GM23248 (cell line): Measurements from ENCODE around the gene MRPL49. TPM values are rescaled to one million over a fixed set of nuclear protein-coding genes. Genes with fewer than 3 reads are reported as not detected.

Experiments used
- DNase-seq: peaks from one replicate; pipeline ENCODE4 v3.0.0-alpha.2; 2015
- H2AFZ ChIP-seq: fragments of 200-600 bp; sonication (generic); 2 replicates; pipeline ENCODE4 v1.6.1; 2016; ENCODE audit warnings: antibody characterized with exemption
- H3F3A ChIP-seq: fragments of 200-600 bp; sonication (generic); 2 replicates; pipeline ENCODE4 v1.6.1; 2016; ENCODE audit warnings: mild to moderate bottlenecking, antibody characterized with exemption, mixed run types; ENCODE audit not compliant: insufficient read depth
- H3K27ac ChIP-seq: fragments of 200-600 bp; sonication (generic); 2 replicates; pipeline ENCODE4 v1.5.1; 2016; ENCODE audit warnings: mild to moderate bottlenecking
- H3K27me3 ChIP-seq: fragments of 200-600 bp; sonication (generic); replicated peaks from 2 replicates; pipeline ENCODE4 v1.6.1; 2016; ENCODE audit warnings: mild to moderate bottlenecking; ENCODE audit not compliant: insufficient read depth
- H3K36me3 ChIP-seq: fragments of 200-600 bp; sonication (generic); 2 replicates; pipeline ENCODE4 v1.6.1; 2016; ENCODE audit warnings: low read depth, mild to moderate bottlenecking
- H3K4me1 ChIP-seq: fragments of 200-600 bp; sonication (generic); 2 replicates; pipeline ENCODE4 v1.6.1; 2016; ENCODE audit warnings: mild to moderate bottlenecking; ENCODE audit not compliant: insufficient read depth
- H3K4me2 ChIP-seq: fragments of 200-600 bp; sonication (generic); one replicate; pipeline ENCODE4 v1.6.1; 2016; ENCODE audit warnings: mild to moderate bottlenecking; ENCODE audit not compliant: unreplicated experiment
- H3K4me3 ChIP-seq: fragments of 200-600 bp; sonication (generic); 2 replicates; pipeline ENCODE4 v1.5.1; 2016; ENCODE audit warnings: mild to moderate bottlenecking
- H3K79me2 ChIP-seq: fragments of 200-600 bp; sonication (generic); 2 replicates; pipeline ENCODE4 v1.6.1; 2016; ENCODE audit warnings: mild to moderate bottlenecking; ENCODE audit not compliant: insufficient read depth
- H3K9ac ChIP-seq: fragments of 200-600 bp; sonication (generic); 2 replicates; pipeline ENCODE4 v1.6.1; 2016; ENCODE audit warnings: mild to moderate bottlenecking
- H3K9me2 ChIP-seq: fragments of 200-600 bp; sonication (generic); 2 replicates; pipeline ENCODE4 v1.6.1; 2016; ENCODE audit warnings: mixed run types, mild to moderate bottlenecking, moderate library complexity; ENCODE audit not compliant: insufficient read depth
- H3K9me3 ChIP-seq: fragments of 200-600 bp; sonication (generic); one replicate; pipeline ENCODE4 v1.6.1; 2017; ENCODE audit warnings: low read depth
- H4K20me1 ChIP-seq: fragments of 200-600 bp; sonication (generic); 2 replicates; pipeline ENCODE4 v1.6.0; 2016; ENCODE audit not compliant: insufficient read depth
- EZH2 ChIP-seq: fragments of 200-600 bp; sonication (generic); IDR thresholded peaks from 2 replicates; pipeline ENCODE4 v1.6.1; 2018; ENCODE audit warnings: antibody characterized with exemption, mild to moderate bottlenecking; ENCODE audit not compliant: insufficient read depth, poor library complexity, severe bottlenecking
- EZH2phosphoT487 ChIP-seq: fragments of 200-600 bp; sonication (generic); IDR thresholded peaks from 2 replicates; pipeline ENCODE4 v1.6.1; 2018; ENCODE audit warnings: antibody characterized with exemption, moderate library complexity, mild to moderate bottlenecking, low read depth; ENCODE audit not compliant: insufficient read depth
- WGBS, 2 experiments: methylation state at CpG; one replicate each; pipeline ENCODE4 v1.1.6; 2015 to 2017; ENCODE audit warnings: low lambda C conversion rate in 2 of 2, low coverage in 1 of 2; ENCODE audit errors: missing lambda C conversion rate in 2 of 2; 5-methylcytosine and 5-hydroxymethylcytosine counted together
- in situ Hi-C: fragments of 300-500 bp; cut with MboI; formaldehyde crosslinking; loops from 2 replicates; pipeline ENCODE4 v1.15.0; 2020
- polyA plus RNA-seq: library from polyadenylated mRNA; unstranded; fragments of >200 nt; fragmentation: Nextera tagmentation; extraction: Ambion mirVana; gene quantifications from 2 replicates; pipeline ENCODE4 v1.2.1, GENCODE V29; 2016
- total RNA-seq: library from RNA; depleted of rRNA; stranded (reverse); fragments of >200 nt; shearing (Covaris generic); gene quantifications from 2 replicates; pipeline ENCODE4 v1.2.3, GENCODE V29; 2014; rRNA removed

MRPL49 gene
- total RNA-seq (65.6 and 78.4 TPM in 2 replicates), polyA plus RNA-seq (48.6 and 53.3 TPM in 2 replicates)

GRCh38 chr11:65121865-65122696 lies at the start of gene MRPL49, which contains the start of gene FAU:
Gene MRPL49 (plus strand): TSS chr11:65122321. CDS start chr11:65122347, 26 bp downstream.
Gene FAU (minus strand): TSS chr11:65122134. CDS start chr11:65121813, 321 bp downstream.
- peaks cover 37% of the 10 kb centered on the region for H3K36me3 ChIP-seq
- no peaks in the 10 kb centered on the region for H3K9me3 ChIP-seq
- H3K4me2 ChIP-seq = peak within 1 kb of the TSS; percentile 98
- peak within 1 kb of the TSS; percentile 83 for H3K27ac ChIP-seq
- H4K20me1 ChIP-seq = no peaks in the 10 kb centered on the region
- H3K9ac ChIP-seq = peak within 1 kb of the TSS; percentile 96
- peaks cover 66% of the 10 kb centered on the region for H3K79me2 ChIP-seq
- peaks cover 44% of the 10 kb centered on the region for H3F3A ChIP-seq
- H3K4me3 ChIP-seq = peak within 1 kb of the TSS; percentile 92
- H3K27me3 ChIP-seq = no peaks in the 10 kb centered on the region
- H3K9me2 ChIP-seq = no peaks in the 10 kb centered on the region
- H2AFZ ChIP-seq = peak within 1 kb of the TSS; percentile 94
- no peak for TF ChIP-seq EZH2
- no peak for TF ChIP-seq EZH2phosphoT487
- in situ Hi-C loops = no loop called here
- H3K4me1 ChIP-seq = peaks cover 14% of the 10 kb centered on the region
- 1% methylated on average over 64 of the region's 64 CpGs for WGBS, 2 experiments
- DNase-seq = peak; percentile 99

GRCh38 chr11:65072631-65072966 lies 49.5 kb upstream of the MRPL49 start:
- in situ Hi-C loops = no loop called here
- no peak overlapping the region for H2AFZ ChIP-seq
- WGBS, 2 experiments = 65 to 67% methylated on average over 1 of the region's 1 CpG
- no peak overlapping the region for H3K9ac ChIP-seq
- no peak overlapping the region for H3K27ac ChIP-seq
- no peaks in the 10 kb centered on the region for H3K9me2 ChIP-seq
- no peaks in the 10 kb centered on the region for H3K4me1 ChIP-seq
- H3K79me2 ChIP-seq = peaks cover under 1% of the 10 kb centered on the region; the same call in 1 of the 2 replicates
- H3K4me3 ChIP-seq = no peak overlapping the region
- H3K4me2 ChIP-seq = no peak overlapping the region
- no peak for DNase-seq
- H3F3A ChIP-seq = no peaks in the 10 kb centered on the region
- no peaks in the 10 kb centered on the region for H3K9me3 ChIP-seq
- TF ChIP-seq EZH2phosphoT487 = no peak
- TF ChIP-seq EZH2 = no peak
- no peaks in the 10 kb centered on the region for H3K36me3 ChIP-seq
- no peaks in the 10 kb centered on the region for H3K27me3 ChIP-seq
- no peaks in the 10 kb centered on the region for H4K20me1 ChIP-seq

GRCh38 chr11:65077451-65077850 lies 44.7 kb upstream of the MRPL49 start:
- no peaks in the 10 kb centered on the region for H3K9me2 ChIP-seq
- no peaks in the 10 kb centered on the region for H3F3A ChIP-seq
- peak; percentile 38 for DNase-seq
- no peak overlapping the region for H2AFZ ChIP-seq
- in situ Hi-C loops = no loop called here
- H4K20me1 ChIP-seq = no peaks in the 10 kb centered on the region
- no peaks in the 10 kb centered on the region for H3K4me1 ChIP-seq
- no peaks in the 10 kb centered on the region for H3K36me3 ChIP-seq
- H3K9me3 ChIP-seq = no peaks in the 10 kb centered on the region
- H3K27me3 ChIP-seq = no peaks in the 10 kb centered on the region
- no peak overlapping the region for H3K9ac ChIP-seq
- peaks cover 41% of the 10 kb centered on the region for H3K79me2 ChIP-seq
- no peak overlapping the region for H3K4me3 ChIP-seq
- no peak overlapping the region for H3K4me2 ChIP-seq
- 73 to 74% methylated on average over 4 of the region's 4 CpGs for WGBS, 2 experiments
- H3K27ac ChIP-seq = no peak overlapping the region
- TF ChIP-seq EZH2 (no peak), EZH2phosphoT487 (no peak)

- Histone ChIP-seq H3K4me1 (no peaks in the 10 kb centered on the region), H4K20me1 (no peaks in the 10 kb centered on the region), H3K9ac (no peak overlapping the region), H3K79me2 (peaks cover 48% of the 10 kb centered on the region), H3K9me2 (no peaks in the 10 kb centered on the region), H3K4me3 (no peak overlapping the region), H3K36me3 (no peaks in the 10 kb centered on the region), H3F3A (no peaks in the 10 kb centered on the region), H3K9me3 (no peaks in the 10 kb centered on the region), H3K4me2 (no peak overlapping the region), H2AFZ (no peak overlapping the region), H3K27me3 (no peaks in the 10 kb centered on the region), H3K27ac (no peak overlapping the region)
- in situ Hi-C loops = no loop called here
- TF ChIP-seq EZH2phosphoT487 (no peak), EZH2 (no peak)
- WGBS, 2 experiments = 69 to 80% methylated on average over 3 of the region's 3 CpGs
- DNase-seq = peak; percentile 46
Observed at GRCh38 chr11:65078151-65078550, 44.0 kb upstream of the MRPL49 start.
